ENCODE data around the gene ARNT2.
"Not testable (repeated sequence)": the region's sequence is repeated elsewhere in the genome, so short reads cannot be mapped to it uniquely, and the experiment has no call there.

Gene ARNT2

GRCh38 chr15:80494351-80494751, 90.2 kb downstream of the ARNT2 start:
- DNase-seq = no peak

GRCh38 chr15:80494756-80495155, 90.6 kb downstream of the ARNT2 start:
- DNase-seq = no peak

GRCh38 chr15:80495401-80495942, 91.3 kb downstream of the ARNT2 start:
- DNase-seq = no peak

- no peak for DNase-seq
These were observed 91.9 kb downstream of the ARNT2 start for GRCh38 chr15:80496096-80496495.

GRCh38 chr15:80497221-80497620, 93.0 kb downstream of the ARNT2 start:
- DNase-seq = no peak

- DNase-seq = no peak
These were observed 94.5 kb downstream of the ARNT2 start for GRCh38 chr15:80498652-80499051.

GRCh38 chr15:80500021-80500420, 95.8 kb downstream of the ARNT2 start:
- no peak for DNase-seq

GRCh38 chr15:80501476-80501875, 97.3 kb downstream of the ARNT2 start:
- no peak for DNase-seq

- DNase-seq = no peak
These were observed 98.6 kb downstream of the ARNT2 start for GRCh38 chr15:80502782-80503181.

- DNase-seq = no peak
These were observed 99.3 kb downstream of the ARNT2 start for GRCh38 chr15:80503319-80503952.

GRCh38 chr15:80504931-80505330, 100.7 kb downstream of the ARNT2 start:
- no peak for DNase-seq

- no peak for DNase-seq
These were observed 102.2 kb downstream of the ARNT2 start for GRCh38 chr15:80506286-80506893.

- no peak for DNase-seq
These were observed 102.9 kb downstream of the ARNT2 start for GRCh38 chr15:80507131-80507530.

GRCh38 chr15:80507638-80508316, 103.6 kb downstream of the ARNT2 start:
- DNase-seq = no peak

GRCh38 chr15:80508783-80509182, 104.6 kb downstream of the ARNT2 start:
- DNase-seq = no peak

- DNase-seq = no peak
These were observed 105.6 kb downstream of the ARNT2 start for GRCh38 chr15:80509800-80510199.

- not testable (repeated sequence) for DNase-seq
These were observed 106.8 kb downstream of the ARNT2 start for GRCh38 chr15:80510985-80511384.

GRCh38 chr15:80512726-80513660, 108.8 kb downstream of the ARNT2 start:
- DNase-seq = no peak

GRCh38 chr15:80514071-80514780, 110.0 kb downstream of the ARNT2 start:
- no peak for DNase-seq

- DNase-seq = no peak
These were observed 113.1 kb downstream of the ARNT2 start for GRCh38 chr15:80517290-80517689.

- no peak for DNase-seq
These were observed 114.3 kb downstream of the ARNT2 start for GRCh38 chr15:80518522-80518921.

- no peak for DNase-seq
These were observed 119.6 kb downstream of the ARNT2 start for GRCh38 chr15:80523746-80524145.
